Stimulated activated CD4-positive, alpha-beta T cell treated with anti-CD3 and anti-CD28 coated beads, Interleukin-4, amount 100 ng/mL, for 4 hours (primary cell): ENCODE data around the gene CDR2.
"Not testable (repeated sequence)": the region's sequence is repeated elsewhere in the genome, so short reads cannot be mapped to it uniquely, and the experiment has no call there.

Source experiments
- DNase-seq, 2 experiments: peaks; one replicate each; pipeline ENCODE4 v3.0.0-alpha.2; 2020

CDR2 gene

GRCh38 chr16:22374311-22375116 is at the start of gene CDR2:
CDR2 (minus strand) TSS chr16:22374619; CDS start chr16:22374309, 310 bp downstream.
- peak; percentile 96 to 98 for DNase-seq

- DNase-seq = no peak
These were observed 49.3 kb upstream of the CDR2 start for GRCh38 chr16:22423716-22424115.

- no peak for DNase-seq
These were observed 46.7 kb upstream of the CDR2 start for GRCh38 chr16:22421136-22421535.

- no peak for DNase-seq
These were observed 46.3 kb upstream of the CDR2 start for GRCh38 chr16:22420606-22421135.

- DNase-seq = no peak
These were observed 45.5 kb upstream of the CDR2 start for GRCh38 chr16:22419908-22420307.

- DNase-seq = no peak
These were observed 44.4 kb upstream of the CDR2 start for GRCh38 chr16:22418826-22419225.

- not testable (repeated sequence) for DNase-seq
These were observed 43.4 kb upstream of the CDR2 start for GRCh38 chr16:22417798-22418197.

GRCh38 chr16:22417019-22417418 is 42.6 kb upstream of the CDR2 start:
- DNase-seq = no peak

GRCh38 chr16:22413819-22414218 is 39.4 kb upstream of the CDR2 start:
- no peak for DNase-seq

GRCh38 chr16:22407486-22407885 is 33.1 kb upstream of the CDR2 start:
- no peak for DNase-seq

GRCh38 chr16:22402191-22402590 is 27.8 kb upstream of the CDR2 start:
- no peak for DNase-seq

- DNase-seq = no peak
These were observed 26.5 kb upstream of the CDR2 start for GRCh38 chr16:22400900-22401299.

- DNase-seq = no peak
These were observed 23.5 kb upstream of the CDR2 start for GRCh38 chr16:22397931-22398330.

GRCh38 chr16:22397464-22397863 is 23.0 kb upstream of the CDR2 start:
- no peak for DNase-seq

- DNase-seq = no peak
These were observed 21.5 kb upstream of the CDR2 start for GRCh38 chr16:22395960-22396359.

GRCh38 chr16:22394121-22394520 is 19.7 kb upstream of the CDR2 start:
- no peak for DNase-seq

GRCh38 chr16:22388101-22388644 is 13.8 kb upstream of the CDR2 start:
- DNase-seq = no peak

- no peak for DNase-seq
These were observed 12.6 kb upstream of the CDR2 start for GRCh38 chr16:22386976-22387375.

GRCh38 chr16:22385196-22385595 is 10.8 kb upstream of the CDR2 start:
- DNase-seq = no peak

- DNase-seq = no peak
These were observed 9.4 kb upstream of the CDR2 start for GRCh38 chr16:22383827-22384226.

GRCh38 chr16:22381392-22381791 is 7.0 kb upstream of the CDR2 start:
- no peak for DNase-seq

- DNase-seq = no peak
These were observed 6.1 kb upstream of the CDR2 start for GRCh38 chr16:22380529-22380928.

GRCh38 chr16:22379656-22380055 is 5.2 kb upstream of the CDR2 start:
- DNase-seq = no peak

- no peak for DNase-seq
These were observed 1.7 kb upstream of the CDR2 start for GRCh38 chr16:22375963-22376640.
